ENCODE data around the gene CDK5RAP3. TPM values are rescaled to one million over a fixed set of nuclear protein-coding genes. Genes with fewer than 3 reads are reported as not detected.
A peak's percentile ranks its signal among the peaks of the same experiment; 100 is the strongest.

Gene CDK5RAP3
- total RNA-seq, 1 donor from 2014 or later, result 62.8 TPM

DNA sequence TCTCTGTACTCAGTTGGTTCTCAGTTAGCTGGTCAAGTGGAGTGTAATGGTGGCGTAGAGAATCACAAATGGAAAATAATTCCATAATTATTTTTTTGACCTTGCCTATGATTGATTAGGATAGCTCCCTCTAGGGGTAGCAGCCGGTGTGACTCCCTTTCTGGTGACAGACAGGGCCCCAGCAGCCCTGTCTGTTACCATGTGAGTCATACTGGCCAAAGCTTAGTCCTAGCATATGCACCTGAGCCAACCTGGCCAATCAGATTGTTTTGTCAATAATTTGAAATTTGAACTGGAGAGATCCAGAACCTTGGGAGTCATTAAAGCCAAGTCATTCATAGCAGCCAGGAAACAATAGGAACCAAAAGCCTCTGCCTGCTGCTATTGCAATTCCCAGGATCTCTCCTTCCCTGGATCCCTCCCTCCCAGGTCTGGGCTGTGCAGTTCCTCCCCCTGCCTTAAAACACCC is 23.9 kb upstream of the CDK5RAP3 start:
- Histone ChIP-seq H2AFZ (ENCODE audit: low read depth, low read length) (no peak overlapping the region), H3K4me2 (ENCODE audit: low read length) (no peak overlapping the region), H3K4me1 (ENCODE audit: insufficient read depth, low read length) (peaks cover 17% of the 10 kb centered on the region), H3K36me3 (ENCODE audit: insufficient read depth, low read length) (no peaks in the 10 kb centered on the region), H3K27ac (ENCODE audit: low read depth, low read length) (no peak overlapping the region), H4K20me1 (ENCODE audit: insufficient read depth, low read length) (no peaks in the 10 kb centered on the region), H3K9ac (ENCODE audit: low read length) (no peak overlapping the region), H3K9me3 (ENCODE audit: insufficient read depth, low read depth, low read length) (no peaks in the 10 kb centered on the region), H3K79me2 (ENCODE audit: insufficient read depth, low read length) (peaks cover 5% of the 10 kb centered on the region), H3K27me3 (ENCODE audit: insufficient read depth, low read length) (no peaks in the 10 kb centered on the region), H3K4me3 (ENCODE audit: insufficient read depth, low read depth, low read length) (no peak overlapping the region)
- H3K27me3 Mint-ChIP-seq (ENCODE audit: low read depth, unreplicated experiment), result no peaks in the 10 kb centered on the region
- no peak for TF ChIP-seq EZH2 (IDR thresholded peaks at IDR 0.05; ENCODE audit: insufficient read depth, low read length)
- TF ChIP-seq CTCF (IDR thresholded peaks at IDR 0.05; ENCODE audit: insufficient read depth, low read depth, low read length), result peak; percentile 90
- no peaks in the 10 kb centered on the region for H3K9me3 Mint-ChIP-seq (ENCODE audit: unreplicated experiment)
- no peak overlapping the region for H3K4me3 Mint-ChIP-seq (ENCODE audit: unreplicated experiment)
- H3K36me3 Mint-ChIP-seq (ENCODE audit: low read depth, unreplicated experiment), result peaks cover 4% of the 10 kb centered on the region
- peak overlapping the region; percentile 75 for H3K27ac Mint-ChIP-seq (ENCODE audit: unreplicated experiment)
- FAIRE-seq (no peak), DNase-seq (ENCODE audit: low read depth) (peak; percentile 53)
- H3K4me1 Mint-ChIP-seq (ENCODE audit: low read depth, unreplicated experiment), result peaks cover 10% of the 10 kb centered on the region

DNA sequence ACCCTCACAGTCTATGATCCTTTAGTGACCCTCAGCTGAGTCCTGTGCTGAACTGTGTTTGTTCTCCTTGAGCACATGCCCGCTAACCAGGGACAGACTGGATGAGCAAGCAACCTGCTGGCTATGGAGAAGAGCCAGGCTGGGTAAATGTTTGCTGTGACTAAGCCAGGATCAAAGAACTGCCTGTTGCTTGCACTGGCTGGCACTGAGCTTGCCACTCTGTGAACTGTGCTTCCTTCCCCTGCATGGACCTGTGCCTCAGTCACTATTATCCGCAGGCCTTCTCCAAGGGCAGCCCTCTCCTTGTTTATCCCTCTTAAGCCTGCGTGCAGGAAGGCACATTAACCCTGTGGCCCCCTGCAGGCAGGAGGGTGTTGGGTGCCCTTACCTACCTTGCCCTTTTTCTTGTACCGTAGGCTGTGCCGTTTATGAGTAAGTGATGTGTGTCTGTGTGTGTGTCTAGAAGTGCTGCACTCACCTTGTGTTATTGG is 22.2 kb upstream of the CDK5RAP3 start:
- peaks cover 10% of the 10 kb centered on the region for H3K4me1 Mint-ChIP-seq (ENCODE audit: low read depth, unreplicated experiment)

More for the DNA sequence above, 22.2 kb upstream of the CDK5RAP3 start:
- Histone ChIP-seq H3K27ac (ENCODE audit: low read depth, low read length) (no peak overlapping the region), H3K4me3 (ENCODE audit: insufficient read depth, low read depth, low read length) (no peak overlapping the region), H2AFZ (ENCODE audit: low read depth, low read length) (no peak overlapping the region), H3K4me2 (ENCODE audit: low read length) (peak overlapping the region; percentile 88), H3K27me3 (ENCODE audit: insufficient read depth, low read length) (no peaks in the 10 kb centered on the region), H3K9ac (ENCODE audit: low read length) (no peak overlapping the region), H3K79me2 (ENCODE audit: insufficient read depth, low read length) (no peaks in the 10 kb centered on the region), H4K20me1 (ENCODE audit: insufficient read depth, low read length) (no peaks in the 10 kb centered on the region), H3K9me3 (ENCODE audit: insufficient read depth, low read depth, low read length) (no peaks in the 10 kb centered on the region), H3K36me3 (ENCODE audit: insufficient read depth, low read length) (no peaks in the 10 kb centered on the region), H3K4me1 (ENCODE audit: insufficient read depth, low read length) (peaks cover 11% of the 10 kb centered on the region)
- FAIRE-seq (no peak), DNase-seq (ENCODE audit: low read depth) (no peak)
- Mint-ChIP-seq H3K36me3 (ENCODE audit: low read depth, unreplicated experiment) (peaks cover 4% of the 10 kb centered on the region), H3K27ac (ENCODE audit: unreplicated experiment) (no peak overlapping the region), H3K27me3 (ENCODE audit: low read depth, unreplicated experiment) (no peaks in the 10 kb centered on the region), H3K9me3 (ENCODE audit: unreplicated experiment) (no peaks in the 10 kb centered on the region), H3K4me3 (ENCODE audit: unreplicated experiment) (peak overlapping the region; percentile 43)
- TF ChIP-seq CTCF (IDR thresholded peaks at IDR 0.05; ENCODE audit: insufficient read depth, low read depth, low read length), result no peak
- no peak for TF ChIP-seq EZH2 (IDR thresholded peaks at IDR 0.05; ENCODE audit: insufficient read depth, low read length)
